Lung (tissue), 12 donors: ENCODE data around the gene RASGRP2. TPM values are rescaled to one million over a fixed set of nuclear protein-coding genes. Genes with fewer than 3 reads are reported as not detected.

Experiments used
- ATAC-seq: fragments of 200-7000 bp; cut with Tn5 transposase; one replicate; pipeline ENCODE4 v1.9.1; 2020; ENCODE audit warnings: moderate number of reproducible peaks; ENCODE audit not compliant: insufficient read depth, low FRiP score
- DNase-seq, 3 donors: peaks; one replicate each; pipeline ENCODE4 v3.0.0-alpha.2; 2013 to 2017
- H3K27ac ChIP-seq, 2 donors: one replicate each; pipeline ENCODE4 v1.5.1; 2013; ENCODE audit warnings: mild to moderate bottlenecking in 2 of 2, moderate library complexity in 2 of 2, control low read depth in 1 of 2, inconsistent platforms in 1 of 2, low read depth in 1 of 2, low read length in 1 of 2
- H3K27me3 ChIP-seq, 3 donors: one replicate each; pipeline ENCODE4 v1.5.1; 2013; ENCODE audit warnings: low read length in 2 of 3; ENCODE audit not compliant: control insufficient read depth in 3 of 3, insufficient read depth in 3 of 3
- H3K36me3 ChIP-seq, 4 donors: one replicate each; pipeline ENCODE4 v1.5.1; 2013; ENCODE audit warnings: low read length in 4 of 4, mild to moderate bottlenecking in 1 of 4, moderate library complexity in 1 of 4; ENCODE audit not compliant: control insufficient read depth in 4 of 4, insufficient read depth in 4 of 4
- H3K4me1 ChIP-seq, 5 donors: one replicate each; pipeline ENCODE4 v1.5.1; 2013; ENCODE audit warnings: low read length in 5 of 5, mild to moderate bottlenecking in 2 of 5, moderate library complexity in 1 of 5; ENCODE audit not compliant: control insufficient read depth in 5 of 5, insufficient read depth in 5 of 5
- H3K4me3 ChIP-seq: one replicate; pipeline ENCODE4 v1.5.1; 2013; ENCODE audit warnings: mild to moderate bottlenecking, control low read depth, moderate library complexity
- H3K9ac ChIP-seq, 2 donors: one replicate each; pipeline ENCODE4 v1.5.1; 2013; ENCODE audit warnings: low read length in 2 of 2, control low read depth in 1 of 2; ENCODE audit not compliant: insufficient read depth in 1 of 2
- H3K9me3 ChIP-seq, 4 donors: one replicate each; pipeline ENCODE4 v1.5.1; 2013; ENCODE audit warnings: low read length in 3 of 4, mild to moderate bottlenecking in 1 of 4, moderate library complexity in 1 of 4; ENCODE audit not compliant: control insufficient read depth in 4 of 4, insufficient read depth in 3 of 4
- WGBS, 2 donors: extraction: QIAGEN DNeasy Blood & Tissue Kit; methylation state at CpG; one replicate each; pipeline ENCODE4 v1.1.7; 2013; 5-methylcytosine and 5-hydroxymethylcytosine counted together
- polyA plus RNA-seq, 2 donors: library from polyadenylated mRNA; stranded (reverse); fragments of 200-250 nt; gene quantifications; one replicate each; pipeline ENCODE4 v1.2.1, GENCODE V29; 2013
- total RNA-seq, 2 donors: library from RNA; depleted of rRNA in 1 of 2; stranded (reverse); fragments of >200 nt in 1 of 2; gene quantifications; one replicate each; pipeline ENCODE4 v1.2.1, GENCODE V29; 2014 to 2021
- TF ChIP-seq, protein P1 (sequence below): IDR thresholded peaks from 2 replicates; pipeline ENCODE4 v1.5.1; 2012; ENCODE audit warnings: mild to moderate bottlenecking; ENCODE audit errors: control extremely low read depth, extremely low read depth
- donor health status: control.
- donor health status: control.
- donor health status: Bipolar disorder and iron deficiency.
- donor health status: healthy.
- donor health status: DM: yes; HTN: yes; CAD: no.

Gene RASGRP2
- total and polyA plus RNA-seq, 4 donors: 20.0 to 46.4 (median 30.8) TPM

- DNase-seq (no peak), ATAC-seq (no peak)
- no peak overlapping the region for H3K4me3 ChIP-seq
- H3K9ac ChIP-seq: no peak overlapping the region
- H3K27me3 ChIP-seq: peaks cover 10 to 69% (median 42%) of the 10 kb centered on the region in 3 donors
- no peaks in the 10 kb centered on the region for H3K9me3 ChIP-seq
- H3K4me1 ChIP-seq: no peaks in the 10 kb centered on the region
- TF ChIP-seq, protein P1, sequence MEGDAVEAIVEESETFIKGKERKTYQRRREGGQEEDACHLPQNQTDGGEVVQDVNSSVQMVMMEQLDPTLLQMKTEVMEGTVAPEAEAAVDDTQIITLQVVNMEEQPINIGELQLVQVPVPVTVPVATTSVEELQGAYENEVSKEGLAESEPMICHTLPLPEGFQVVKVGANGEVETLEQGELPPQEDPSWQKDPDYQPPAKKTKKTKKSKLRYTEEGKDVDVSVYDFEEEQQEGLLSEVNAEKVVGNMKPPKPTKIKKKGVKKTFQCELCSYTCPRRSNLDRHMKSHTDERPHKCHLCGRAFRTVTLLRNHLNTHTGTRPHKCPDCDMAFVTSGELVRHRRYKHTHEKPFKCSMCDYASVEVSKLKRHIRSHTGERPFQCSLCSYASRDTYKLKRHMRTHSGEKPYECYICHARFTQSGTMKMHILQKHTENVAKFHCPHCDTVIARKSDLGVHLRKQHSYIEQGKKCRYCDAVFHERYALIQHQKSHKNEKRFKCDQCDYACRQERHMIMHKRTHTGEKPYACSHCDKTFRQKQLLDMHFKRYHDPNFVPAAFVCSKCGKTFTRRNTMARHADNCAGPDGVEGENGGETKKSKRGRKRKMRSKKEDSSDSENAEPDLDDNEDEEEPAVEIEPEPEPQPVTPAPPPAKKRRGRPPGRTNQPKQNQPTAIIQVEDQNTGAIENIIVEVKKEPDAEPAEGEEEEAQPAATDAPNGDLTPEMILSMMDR: no peak
- no peak overlapping the region for H3K27ac ChIP-seq
- WGBS, 2 donors: 72 to 83% methylated on average over 9 of the region's 9 CpGs
- no peaks in the 10 kb centered on the region for H3K36me3 ChIP-seq
Measured at GRCh38 chr11:64720167-64720566, 23.8 kb downstream of the RASGRP2 start.

DNA sequence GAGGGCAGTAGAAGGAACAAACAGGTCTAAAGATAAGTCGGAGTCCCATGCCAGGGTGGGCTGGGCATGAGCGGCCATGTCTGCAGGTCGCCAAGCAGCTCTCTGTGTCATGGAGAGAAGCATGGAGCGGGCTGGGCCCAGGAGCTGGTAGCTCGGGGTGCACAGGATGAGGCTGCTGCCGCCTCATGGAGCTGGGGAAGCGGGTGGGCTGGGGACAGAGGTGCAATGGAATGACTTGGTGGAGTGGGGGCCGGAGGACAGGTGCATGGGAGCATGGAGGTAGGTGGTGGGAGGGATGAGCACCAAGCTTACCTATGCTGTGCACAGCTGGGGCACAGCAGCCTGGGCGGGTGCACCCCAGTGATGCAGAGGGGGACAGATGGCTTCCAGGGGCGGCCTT is 24.5 kb downstream of the RASGRP2 start:
- H3K9me3 ChIP-seq: no peaks in the 10 kb centered on the region
- no peak overlapping the region for H3K9ac ChIP-seq
- no peaks in the 10 kb centered on the region for H3K4me1 ChIP-seq
- 83 to 96% methylated on average over 10 of the region's 10 CpGs for WGBS, 2 donors
- ATAC-seq: no peak
- no peaks in the 10 kb centered on the region for H3K36me3 ChIP-seq
- no peak overlapping the region for H3K4me3 ChIP-seq
- TF ChIP-seq, protein P1: no peak
- H3K27me3 ChIP-seq: peaks cover 14 to 71% (median 49%) of the 10 kb centered on the region in 3 donors
- no peak for DNase-seq
- H3K27ac ChIP-seq: no peak overlapping the region

DNA sequence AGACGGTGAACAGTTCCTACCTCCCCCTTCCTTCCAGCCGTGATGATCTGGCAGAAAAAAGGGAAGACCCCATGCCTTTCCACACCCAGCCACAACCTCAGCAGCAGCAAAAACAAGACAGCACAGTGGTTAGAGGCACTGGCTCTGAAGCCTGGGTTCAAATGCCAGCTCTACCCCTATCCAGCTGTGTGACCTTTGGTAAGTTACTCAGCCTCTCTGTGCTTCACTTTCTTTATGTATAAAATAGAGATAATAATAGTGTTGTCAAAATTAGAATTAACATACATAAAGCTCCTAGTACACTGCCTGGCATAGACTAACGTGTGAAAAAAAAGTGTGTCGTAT is 25.2 kb downstream of the RASGRP2 start:
- 52 to 60% methylated on average over 4 of the region's 4 CpGs for WGBS, 2 donors
- no peak for DNase-seq
- Histone ChIP-seq H3K27ac (no peak overlapping the region), H3K9me3 (no peaks in the 10 kb centered on the region), H3K4me1 (peaks cover 0 to 2% (median 0%) of the 10 kb centered on the region in 5 donors), H3K36me3 (no peaks in the 10 kb centered on the region), H3K27me3 (peaks cover 16 to 76% (median 53%) of the 10 kb centered on the region in 3 donors), H3K9ac (no peak overlapping the region), H3K4me3 (no peak overlapping the region)
- ATAC-seq: no peak
- TF ChIP-seq, protein P1: no peak
